Gastrocnemius medialis (tissue), 4 donors: ENCODE measurements around the gene PABPN1L.

Experiments
- POLR2A ChIP-seq, 2 donors: fragments of 450-650 bp; IDR thresholded peaks; one replicate each; pipeline ENCODE4 v1.6.1; 2017; ENCODE audit warnings: antibody characterized with exemption in 2 of 2, mild to moderate bottlenecking in 2 of 2, moderate library complexity in 2 of 2
- TF ChIP-seq, protein P1 (sequence below), 5 experiments: fragments of 450-650 bp in 3 of 5; fragments of 200-600 bp in 2 of 5; sonication (generic) in 2 of 5; IDR thresholded peaks in 4 of 5; conservative IDR thresholded peaks in 1 of 5; 1 replicate in 4 of 5; 2 replicates in 1 of 5; pipeline ENCODE4 v1.5.1; 2016 to 2019; ENCODE audit warnings: antibody characterized with exemption in 5 of 5, mild to moderate bottlenecking in 3 of 5, moderate library complexity in 3 of 5

DNA sequence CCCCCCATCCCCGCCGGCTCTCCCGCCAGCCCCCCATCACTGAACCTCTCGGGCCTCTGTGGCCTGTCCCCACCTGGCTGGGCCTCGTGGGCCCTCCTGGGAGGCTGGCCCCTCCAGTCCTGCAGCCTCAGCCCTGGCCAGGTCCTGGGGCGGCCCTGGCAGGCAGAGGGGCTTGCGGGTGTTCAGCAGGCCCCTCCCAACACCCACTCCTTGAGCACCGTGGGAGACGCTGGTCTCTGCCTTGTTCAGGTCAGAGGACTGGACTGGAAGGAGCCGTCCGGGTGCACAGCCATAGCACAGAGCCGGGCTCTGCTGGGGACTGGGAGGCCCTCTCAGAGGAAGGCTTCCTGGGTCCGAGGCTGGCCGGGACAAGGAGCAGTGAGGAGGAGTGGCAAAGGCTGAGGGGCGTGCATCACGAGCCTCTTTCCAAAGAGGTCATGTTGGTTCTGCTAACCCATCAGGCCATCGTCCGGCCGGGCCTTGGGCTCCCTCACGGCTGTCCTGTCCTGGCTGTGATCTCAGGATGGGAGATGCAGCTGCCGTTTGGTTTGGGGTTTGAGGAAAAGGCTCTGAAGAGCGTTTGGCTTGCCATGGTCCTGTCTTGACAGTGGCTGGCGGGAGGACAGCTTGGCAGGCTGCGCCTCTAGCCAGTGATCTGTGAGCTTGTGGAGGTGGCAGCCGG, 6.3 kb upstream of the PABPN1L start:
- TF ChIP-seq, protein P1, sequence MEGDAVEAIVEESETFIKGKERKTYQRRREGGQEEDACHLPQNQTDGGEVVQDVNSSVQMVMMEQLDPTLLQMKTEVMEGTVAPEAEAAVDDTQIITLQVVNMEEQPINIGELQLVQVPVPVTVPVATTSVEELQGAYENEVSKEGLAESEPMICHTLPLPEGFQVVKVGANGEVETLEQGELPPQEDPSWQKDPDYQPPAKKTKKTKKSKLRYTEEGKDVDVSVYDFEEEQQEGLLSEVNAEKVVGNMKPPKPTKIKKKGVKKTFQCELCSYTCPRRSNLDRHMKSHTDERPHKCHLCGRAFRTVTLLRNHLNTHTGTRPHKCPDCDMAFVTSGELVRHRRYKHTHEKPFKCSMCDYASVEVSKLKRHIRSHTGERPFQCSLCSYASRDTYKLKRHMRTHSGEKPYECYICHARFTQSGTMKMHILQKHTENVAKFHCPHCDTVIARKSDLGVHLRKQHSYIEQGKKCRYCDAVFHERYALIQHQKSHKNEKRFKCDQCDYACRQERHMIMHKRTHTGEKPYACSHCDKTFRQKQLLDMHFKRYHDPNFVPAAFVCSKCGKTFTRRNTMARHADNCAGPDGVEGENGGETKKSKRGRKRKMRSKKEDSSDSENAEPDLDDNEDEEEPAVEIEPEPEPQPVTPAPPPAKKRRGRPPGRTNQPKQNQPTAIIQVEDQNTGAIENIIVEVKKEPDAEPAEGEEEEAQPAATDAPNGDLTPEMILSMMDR (IDR thresholded peaks at IDR 0.05 in 4 of 5, conservative IDR thresholded peaks at IDR 0.05 in 1 of 5): no peak
- no peak for TF ChIP-seq POLR2A (IDR thresholded peaks at IDR 0.05)
